Measurements from ENCODE around the gene DEDD.

Gene DEDD

GRCh38 chr1:161085165-161085564 lies 47.3 kb downstream of the DEDD start:
- POLR2A ChIA-PET = interaction anchor here (1.2 kb wide), 1 partner anchor 12 kb away, joined by 3 read pairs; no protein-coding TSS in a partner anchor
- CTCF ChIA-PET = no interaction called here
- no peak for TF ChIP-seq TARDBP (IDR thresholded peaks at IDR 0.05)
- TF ChIP-seq FOXM1 (IDR thresholded peaks at IDR 0.05; ENCODE audit: borderline replicate concordance) = no peak
- no peak for TF ChIP-seq HDGF (IDR thresholded peaks at IDR 0.05; ENCODE audit: borderline replicate concordance)
- no peak for TF ChIP-seq ZNF384 (IDR thresholded peaks at IDR 0.05)
- no peak for TF ChIP-seq NFRKB (IDR thresholded peaks at IDR 0.05)
- no peak for TF ChIP-seq SP1 (IDR thresholded peaks at IDR 0.05)
- TF ChIP-seq LEF1 (IDR thresholded peaks at IDR 0.05; ENCODE audit: borderline replicate concordance) = no peak
- TF ChIP-seq SUZ12 (IDR thresholded peaks at IDR 0.05) = no peak
- DNase-seq (ENCODE audit: extremely low spot score) = no peak

GRCh38 chr1:161084597-161084988 lies 47.9 kb downstream of the DEDD start:
- TF ChIP-seq ELF4 (IDR thresholded peaks at IDR 0.05) (no peak), PKNOX1 (IDR thresholded peaks at IDR 0.05) (no peak), LEF1 (IDR thresholded peaks at IDR 0.05; ENCODE audit: borderline replicate concordance) (no peak), L3MBTL2 (conservative IDR thresholded peaks at IDR 0.05) (no peak)
- POLR2A ChIA-PET = interaction anchor here (0.8 to 1.2 kb wide), 2 partner anchors 11 to 13 kb away, joined by 3 read pairs; no protein-coding TSS in a partner anchor
- CTCF ChIA-PET = no interaction called here
- DNase-seq (ENCODE audit: extremely low spot score) = no peak

- POLR2A ChIA-PET = interaction anchor here (0.8 kb wide), 1 partner anchor 13 kb away, joined by 3 read pairs; no protein-coding TSS in a partner anchor
- TF ChIP-seq SUZ12 (IDR thresholded peaks at IDR 0.05) (no peak), PKNOX1 (IDR thresholded peaks at IDR 0.05) (no peak), CTBP1 (IDR thresholded peaks at IDR 0.05; ENCODE audit: borderline replicate concordance) (no peak), HDGF (IDR thresholded peaks at IDR 0.05; ENCODE audit: borderline replicate concordance) (no peak), FOXA1 (IDR thresholded peaks at IDR 0.05) (no peak), SP1 (IDR thresholded peaks at IDR 0.05) (no peak), NFRKB (IDR thresholded peaks at IDR 0.05) (no peak), FOXM1 (IDR thresholded peaks at IDR 0.05; ENCODE audit: borderline replicate concordance) (no peak), ARNT (IDR thresholded peaks at IDR 0.05) (no peak), ELF4 (IDR thresholded peaks at IDR 0.05) (no peak), TARDBP (IDR thresholded peaks at IDR 0.05) (no peak), FOXK2 (IDR thresholded peaks at IDR 0.05) (no peak), BHLHE40 (IDR thresholded peaks at IDR 0.05; ENCODE audit: borderline replicate concordance) (no peak)
- DNase-seq (ENCODE audit: extremely low spot score) = no peak
- CTCF ChIA-PET = no interaction called here
Observed at GRCh38 chr1:161083748-161084596, 48.5 kb downstream of the DEDD start.

GRCh38 chr1:161082996-161083747 lies 49.3 kb downstream of the DEDD start:
- peak; percentile 40 for DNase-seq (ENCODE audit: extremely low spot score)
- TF ChIP-seq ELF4 (IDR thresholded peaks at IDR 0.05) = no peak
- TF ChIP-seq NFRKB (IDR thresholded peaks at IDR 0.05) = no peak
- TF ChIP-seq PKNOX1 (IDR thresholded peaks at IDR 0.05) = no peak
- no peak for TF ChIP-seq FOXK2 (IDR thresholded peaks at IDR 0.05)
- TF ChIP-seq SP1 (IDR thresholded peaks at IDR 0.05) = no peak
- no peak for TF ChIP-seq TARDBP (IDR thresholded peaks at IDR 0.05)
- TF ChIP-seq FOXA1 (IDR thresholded peaks at IDR 0.05) = no peak
- no peak for TF ChIP-seq ZNF384 (IDR thresholded peaks at IDR 0.05)
- no peak for TF ChIP-seq FOXM1 (IDR thresholded peaks at IDR 0.05; ENCODE audit: borderline replicate concordance)
- no peak for TF ChIP-seq BHLHE40 (IDR thresholded peaks at IDR 0.05; ENCODE audit: borderline replicate concordance)
- no peak for TF ChIP-seq ARNT (IDR thresholded peaks at IDR 0.05)
- POLR2A ChIA-PET = no interaction called here
- CTCF ChIA-PET = interaction anchor here (0.6 kb wide), 1 partner anchor 15 kb away, joined by 3 read pairs; the partner anchor contains the start of gene KLHDC9

GRCh38 chr1:161082483-161082882 lies 50.0 kb downstream of the DEDD start:
- POLR2A ChIA-PET = no interaction called here

More at GRCh38 chr1:161082483-161082882, 50.0 kb downstream of the DEDD start:
- no peak for DNase-seq (ENCODE audit: extremely low spot score)
- TF ChIP-seq FOXK2 (IDR thresholded peaks at IDR 0.05) (no peak), L3MBTL2 (conservative IDR thresholded peaks at IDR 0.05) (no peak), ARNT (IDR thresholded peaks at IDR 0.05) (no peak), TARDBP (IDR thresholded peaks at IDR 0.05) (no peak), PKNOX1 (IDR thresholded peaks at IDR 0.05) (no peak), FOXM1 (IDR thresholded peaks at IDR 0.05; ENCODE audit: borderline replicate concordance) (no peak)
- CTCF ChIA-PET = interaction anchor here (0.6 kb wide), 1 partner anchor 16 kb away, joined by 3 read pairs; the partner anchor contains the start of gene KLHDC9
